OCI-LY3 (cell line): Measurements from ENCODE around the gene HDDC3.

Source experiments
- EZH2phosphoT487 ChIP-seq: fragments of 200-600 bp; shearing (Covaris generic); IDR thresholded peaks from 2 replicates; pipeline ENCODE4 v1.6.1; 2018; ENCODE audit warnings: antibody characterized with exemption, mixed run types, low read depth
- TF ChIP-seq, protein P1 (sequence below): fragments of 200-600, 300-600 bp; sonication (generic); IDR thresholded peaks from 2 replicates; pipeline ENCODE4 v1.5.1; 2014; ENCODE audit warnings: antibody characterized with exemption, low read length, low read depth

GRCh38 chr15:90883526-90883975, 48.8 kb downstream of the HDDC3 start:
- TF ChIP-seq, protein P1, sequence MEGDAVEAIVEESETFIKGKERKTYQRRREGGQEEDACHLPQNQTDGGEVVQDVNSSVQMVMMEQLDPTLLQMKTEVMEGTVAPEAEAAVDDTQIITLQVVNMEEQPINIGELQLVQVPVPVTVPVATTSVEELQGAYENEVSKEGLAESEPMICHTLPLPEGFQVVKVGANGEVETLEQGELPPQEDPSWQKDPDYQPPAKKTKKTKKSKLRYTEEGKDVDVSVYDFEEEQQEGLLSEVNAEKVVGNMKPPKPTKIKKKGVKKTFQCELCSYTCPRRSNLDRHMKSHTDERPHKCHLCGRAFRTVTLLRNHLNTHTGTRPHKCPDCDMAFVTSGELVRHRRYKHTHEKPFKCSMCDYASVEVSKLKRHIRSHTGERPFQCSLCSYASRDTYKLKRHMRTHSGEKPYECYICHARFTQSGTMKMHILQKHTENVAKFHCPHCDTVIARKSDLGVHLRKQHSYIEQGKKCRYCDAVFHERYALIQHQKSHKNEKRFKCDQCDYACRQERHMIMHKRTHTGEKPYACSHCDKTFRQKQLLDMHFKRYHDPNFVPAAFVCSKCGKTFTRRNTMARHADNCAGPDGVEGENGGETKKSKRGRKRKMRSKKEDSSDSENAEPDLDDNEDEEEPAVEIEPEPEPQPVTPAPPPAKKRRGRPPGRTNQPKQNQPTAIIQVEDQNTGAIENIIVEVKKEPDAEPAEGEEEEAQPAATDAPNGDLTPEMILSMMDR, result no peak
- no peak for TF ChIP-seq EZH2phosphoT487
